CD14-positive monocyte (primary cell): ENCODE data around the gene INPP5K. TPM values are rescaled to one million over a fixed set of nuclear protein-coding genes. Genes with fewer than 3 reads are reported as not detected.

ENCODE experiments used
- DNase-seq, 3 donors: peaks; one replicate each; pipeline ENCODE4 v3.0.0-alpha.2; 2011 to 2022
- H2AFZ ChIP-seq: 2 replicates; pipeline ENCODE4 v1.6.0; 2012; ENCODE audit warnings: mild to moderate bottlenecking, low read depth, low read length, inconsistent platforms; ENCODE audit not compliant: insufficient read depth, poor library complexity, severe bottlenecking
- H3K27ac ChIP-seq, 2 donors: 1 replicate in 1 of 2; 2 replicates in 1 of 2; pipeline ENCODE4 v1.5.1; 2012 to 2013; ENCODE audit warnings: low read length in 2 of 2, control low read depth in 1 of 2, inconsistent platforms in 1 of 2, low read depth in 1 of 2, mild to moderate bottlenecking in 1 of 2
- H3K27me3 ChIP-seq, 2 donors: one replicate each; pipeline versions ENCODE4 v1.6.0 to v1.6.1; 2011 to 2013; ENCODE audit warnings: low read length in 2 of 2; ENCODE audit not compliant: control insufficient read depth in 2 of 2, insufficient read depth in 2 of 2
- H3K36me3 ChIP-seq, 2 donors: replicated peaks in 1 of 2; 1 replicate in 1 of 2; 2 replicates in 1 of 2; pipeline versions ENCODE4 v1.5.1 to v1.6.1; 2012 to 2013; ENCODE audit warnings: low read length in 2 of 2, control low read depth in 1 of 2, inconsistent platforms in 1 of 2, mild to moderate bottlenecking in 1 of 2; ENCODE audit not compliant: insufficient read depth in 2 of 2, control insufficient read depth in 1 of 2
- H3K4me1 ChIP-seq, 2 donors: 1 replicate in 1 of 2; 2 replicates in 1 of 2; pipeline versions ENCODE4 v1.5.1 to v1.6.1; 2012 to 2013; ENCODE audit warnings: low read length in 2 of 2, control low read depth in 1 of 2, inconsistent platforms in 1 of 2, mild to moderate bottlenecking in 1 of 2, moderate library complexity in 1 of 2; ENCODE audit not compliant: insufficient read depth in 2 of 2, control insufficient read depth in 1 of 2
- H3K4me2 ChIP-seq: replicated peaks from 2 replicates; pipeline ENCODE3; 2012; ENCODE audit warnings: low read length, moderate library complexity, mild to moderate bottlenecking; ENCODE audit not compliant: poor library complexity, severe bottlenecking; ENCODE audit errors: extremely low read depth
- H3K4me3 ChIP-seq, 3 experiments: fragments of 200-600 bp in 1 of 3; sonication (generic) in 1 of 3; replicated peaks in 1 of 3; 1 replicate in 2 of 3; 2 replicates in 1 of 3; pipeline ENCODE4 v1.5.1; 2011 to 2013; ENCODE audit warnings: low read length in 3 of 3, mild to moderate bottlenecking in 3 of 3, control low read depth in 2 of 3, low read depth in 2 of 3, inconsistent platforms in 1 of 3, moderate library complexity in 1 of 3
- H3K79me2 ChIP-seq: 2 replicates; pipeline ENCODE4 v1.6.0; 2012; ENCODE audit warnings: mild to moderate bottlenecking, control low read depth, inconsistent platforms, low read length, moderate library complexity; ENCODE audit not compliant: insufficient read depth
- H3K9ac ChIP-seq: 2 replicates; pipeline ENCODE4 v1.6.0; 2017; ENCODE audit warnings: low read length, mild to moderate bottlenecking; ENCODE audit not compliant: insufficient read depth, poor library complexity, severe bottlenecking
- H3K9me3 ChIP-seq, 2 donors: replicated peaks in 1 of 2; 1 replicate in 1 of 2; 2 replicates in 1 of 2; pipeline versions ENCODE4 v1.5.1 to v1.6.1; 2012 to 2013; ENCODE audit warnings: low read length in 2 of 2, control low read depth in 1 of 2; ENCODE audit not compliant: control insufficient read depth in 1 of 2, insufficient read depth in 1 of 2
- H4K20me1 ChIP-seq: 2 replicates; pipeline ENCODE4 v1.6.0; 2012; ENCODE audit warnings: mild to moderate bottlenecking, low read length, control low read depth, moderate library complexity; ENCODE audit not compliant: insufficient read depth
- H3K27ac Mint-ChIP-seq, 7 donors: one replicate each; pipeline ENCODE4 v1.8.0; 2020; ENCODE audit warnings: mild to moderate bottlenecking in 7 of 7, mixed read lengths in 7 of 7, moderate library complexity in 6 of 7, inconsistent platforms in 2 of 7
- H3K27me3 Mint-ChIP-seq, 3 donors: one replicate each; pipeline ENCODE4 v1.8.0; 2021 to 2022; ENCODE audit warnings: low read depth in 3 of 3, mild to moderate bottlenecking in 3 of 3, mixed read lengths in 3 of 3, moderate library complexity in 3 of 3, inconsistent platforms in 1 of 3
- H3K36me3 Mint-ChIP-seq, 2 donors: one replicate each; pipeline ENCODE4 v1.8.0; 2020; ENCODE audit warnings: mixed read lengths in 2 of 2, inconsistent platforms in 1 of 2, mild to moderate bottlenecking in 1 of 2
- H3K4me1 Mint-ChIP-seq: one replicate; pipeline ENCODE4 v1.8.0; 2020; ENCODE audit warnings: mild to moderate bottlenecking, mixed read lengths
- H3K4me3 Mint-ChIP-seq, 2 donors: one replicate each; pipeline ENCODE4 v1.8.0; 2020; ENCODE audit warnings: mild to moderate bottlenecking in 2 of 2, mixed read lengths in 2 of 2, moderate library complexity in 1 of 2
- H3K9me3 Mint-ChIP-seq, 7 donors: one replicate each; pipeline ENCODE4 v1.8.0; 2020 to 2022; ENCODE audit warnings: mixed read lengths in 7 of 7, mild to moderate bottlenecking in 6 of 7, moderate library complexity in 6 of 7, inconsistent platforms in 2 of 7
- CTCF ChIP-seq: fragments of 200-600 bp; IDR thresholded peaks from one replicate; pipeline ENCODE4 v1.8.0; 2022; ENCODE audit warnings: antibody characterized with exemption, mild to moderate bottlenecking
- WGBS: methylation state at CpG from one replicate; pipeline ENCODE4 v1.1.5; 2013; ENCODE audit warnings: missing lambda C conversion rate; ENCODE audit not compliant: insufficient coverage; 5-methylcytosine and 5-hydroxymethylcytosine counted together
- intact Hi-C, 2 donors: fragments of 100-400 bp; cut with micrococcal nuclease; formaldehyde crosslinking; loops; one replicate each; pipeline versions ENCODE4 v1.15.0 to v1.15.1; 2023
- polyA plus RNA-seq, 3 donors: library from polyadenylated mRNA; depleted of rRNA in 1 of 3; unstranded in 2 of 3; stranded (reverse) in 1 of 3; fragments of 300-500 nt in 2 of 3; fragments of >200 nt in 1 of 3; fragmentation: Illumina TruSeq in 2 of 3; gene quantifications; 1 replicate in 2 of 3; 2 replicates in 1 of 3; pipeline ENCODE4 v1.2.3, GENCODE V29; 2012 to 2021

The INPP5K gene
- polyA plus RNA-seq, 3 donors, result 50.3 to 58.7 (median 53.0) TPM

GRCh38 chr17:1504866-1505265, 11.5 kb downstream of the INPP5K start:
- H3K9ac ChIP-seq, result no peak overlapping the region
- Mint-ChIP-seq H3K27me3 (peaks cover 0 to 5% (median 2%) of the 10 kb centered on the region in 3 donors), H3K36me3 (peaks cover 68 to 92% of the 10 kb centered on the region in 2 donors), H3K27ac (no peak overlapping the region), H3K4me3 (no peak overlapping the region), H3K9me3 (peaks cover 0 to 3% (median 0%) of the 10 kb centered on the region in 7 donors), H3K4me1 (peaks cover 8% of the 10 kb centered on the region)
- no peak for DNase-seq
- peaks cover 46 to 71% of the 10 kb centered on the region in 2 donors for H3K36me3 ChIP-seq
- H3K27ac ChIP-seq, result no peak overlapping the region
- H3K79me2 ChIP-seq, result no peaks in the 10 kb centered on the region
- H3K4me3 ChIP-seq, result no peak overlapping the region
- 86% methylated on average over 1 of the region's 3 CpGs for WGBS
- H2AFZ ChIP-seq, result no peak overlapping the region
- no peak for TF ChIP-seq CTCF
- intact Hi-C loops, result loop anchor here in 1 of 2 donors (5.0 kb wide), 1 partner anchor 58 kb away; no protein-coding TSS in a partner anchor
- H3K4me1 ChIP-seq, result peaks cover 0 to 6% of the 10 kb centered on the region in 2 donors
- H3K27me3 ChIP-seq, result no peaks in the 10 kb centered on the region
- H3K4me2 ChIP-seq, result no peak overlapping the region
- no peaks in the 10 kb centered on the region for H3K9me3 ChIP-seq
- H4K20me1 ChIP-seq, result peaks cover 15% of the 10 kb centered on the region

- no peak overlapping the region for H3K4me3 Mint-ChIP-seq
- intact Hi-C loops, result loop anchor here in 1 of 2 donors (5.0 kb wide), 1 partner anchor 56 kb away; no protein-coding TSS in a partner anchor
- Histone ChIP-seq H3K4me3 (no peak overlapping the region), H3K4me2 (no peak overlapping the region), H2AFZ (no peak overlapping the region), H3K27me3 (no peaks in the 10 kb centered on the region), H3K4me1 (no peaks in the 10 kb centered on the region), H4K20me1 (peaks cover 3% of the 10 kb centered on the region), H3K9me3 (no peaks in the 10 kb centered on the region), H3K9ac (no peak overlapping the region), H3K27ac (no peak overlapping the region), H3K79me2 (no peaks in the 10 kb centered on the region), H3K36me3 (peaks cover 42 to 72% of the 10 kb centered on the region in 2 donors)
- H3K27me3 Mint-ChIP-seq, result peaks cover 0 to 5% (median 3%) of the 10 kb centered on the region in 3 donors
- no peak for DNase-seq
- peaks cover 0 to 3% (median 0%) of the 10 kb centered on the region in 7 donors for H3K9me3 Mint-ChIP-seq
- no peak overlapping the region for H3K27ac Mint-ChIP-seq
- peaks cover 68 to 94% of the 10 kb centered on the region in 2 donors for H3K36me3 Mint-ChIP-seq
- H3K4me1 Mint-ChIP-seq, result no peaks in the 10 kb centered on the region
- WGBS, result 92% methylated on average over 10 of the region's 10 CpGs
- no peak for TF ChIP-seq CTCF
These were observed 12.7 kb downstream of the INPP5K start for GRCh38 chr17:1503699-1504098.
